Lower lobe of right lung (tissue), 2 donors: Measurements from ENCODE around the gene OPN5. TPM values are rescaled to one million over a fixed set of nuclear protein-coding genes. Genes with fewer than 3 reads are reported as not detected.

Experiments used
- ATAC-seq, 2 donors: fragments of 200-7000 bp; cut with Tn5 transposase; one replicate each; pipeline ENCODE4 v1.9.1; 2020 to 2022; ENCODE audit warnings: mild to moderate bottlenecking in 2 of 2, moderate library complexity in 2 of 2
- DNase-seq: peaks from one replicate; pipeline ENCODE4 v3.0.0-alpha.2; 2020
- H3K27ac ChIP-seq: fragments of 200-600 bp; one replicate; pipeline ENCODE4 v1.8.0; 2022
- H3K27me3 ChIP-seq: fragments of 200-600 bp; one replicate; pipeline ENCODE4 v1.8.0; 2022; ENCODE audit warnings: low read depth
- H3K36me3 ChIP-seq: fragments of 200-600 bp; one replicate; pipeline ENCODE4 v1.8.0; 2022; ENCODE audit warnings: mild to moderate bottlenecking
- H3K4me1 ChIP-seq: fragments of 200-600 bp; one replicate; pipeline ENCODE4 v1.8.0; 2022
- H3K4me3 ChIP-seq: fragments of 200-600 bp; one replicate; pipeline ENCODE4 v1.8.0; 2022; ENCODE audit warnings: mild to moderate bottlenecking
- H3K9me3 ChIP-seq: fragments of 200-600 bp; one replicate; pipeline ENCODE4 v1.8.0; 2022
- intact Hi-C: fragments of 100-400 bp; cut with DNase I; formaldehyde crosslinking; loops from one replicate; pipeline ENCODE4 v1.11.0; 2022
- total RNA-seq: library from RNA; stranded (reverse); fragmentation: NEBNext Ultra II Directional; extraction: Animal tissue kit (Norgen Biotek cat#: 25700); gene quantifications from one replicate; pipeline ENCODE4 v1.2.1, GENCODE V29; 2021
- TF ChIP-seq, protein P1 (sequence below): fragments of 200-600 bp; IDR thresholded peaks from one replicate; pipeline ENCODE4 v1.8.0; 2022; ENCODE audit warnings: antibody characterized with exemption, mild to moderate bottlenecking
- donor health status: DM: no; HTN: yes; CAD: no; lungs with severe emphysema.

The OPN5 gene
- total RNA-seq, 1 donor from 2014 or later, result not detected

DNA sequence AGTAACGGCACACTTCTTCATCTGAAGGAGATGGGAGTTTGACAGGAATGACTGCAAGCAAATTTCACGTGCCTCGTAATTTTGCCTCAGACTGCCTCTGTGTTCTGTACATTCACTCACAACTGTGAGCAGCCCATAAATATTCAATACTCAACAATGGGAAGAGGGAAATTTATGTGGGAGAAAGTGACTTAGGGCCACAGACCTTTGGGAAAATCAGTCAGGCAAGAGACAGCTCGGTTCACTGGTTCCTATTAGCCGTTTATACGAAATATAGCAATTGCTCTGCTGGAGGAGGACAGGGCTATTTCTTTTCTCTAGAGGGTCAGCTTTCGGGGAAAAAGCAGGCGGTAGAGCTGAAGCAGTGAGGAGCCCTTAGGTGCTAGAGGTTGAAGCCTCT is 28.0 kb downstream of the OPN5 start:
- intact Hi-C loops, result no loop called here
- TF ChIP-seq, protein P1, sequence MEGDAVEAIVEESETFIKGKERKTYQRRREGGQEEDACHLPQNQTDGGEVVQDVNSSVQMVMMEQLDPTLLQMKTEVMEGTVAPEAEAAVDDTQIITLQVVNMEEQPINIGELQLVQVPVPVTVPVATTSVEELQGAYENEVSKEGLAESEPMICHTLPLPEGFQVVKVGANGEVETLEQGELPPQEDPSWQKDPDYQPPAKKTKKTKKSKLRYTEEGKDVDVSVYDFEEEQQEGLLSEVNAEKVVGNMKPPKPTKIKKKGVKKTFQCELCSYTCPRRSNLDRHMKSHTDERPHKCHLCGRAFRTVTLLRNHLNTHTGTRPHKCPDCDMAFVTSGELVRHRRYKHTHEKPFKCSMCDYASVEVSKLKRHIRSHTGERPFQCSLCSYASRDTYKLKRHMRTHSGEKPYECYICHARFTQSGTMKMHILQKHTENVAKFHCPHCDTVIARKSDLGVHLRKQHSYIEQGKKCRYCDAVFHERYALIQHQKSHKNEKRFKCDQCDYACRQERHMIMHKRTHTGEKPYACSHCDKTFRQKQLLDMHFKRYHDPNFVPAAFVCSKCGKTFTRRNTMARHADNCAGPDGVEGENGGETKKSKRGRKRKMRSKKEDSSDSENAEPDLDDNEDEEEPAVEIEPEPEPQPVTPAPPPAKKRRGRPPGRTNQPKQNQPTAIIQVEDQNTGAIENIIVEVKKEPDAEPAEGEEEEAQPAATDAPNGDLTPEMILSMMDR, result no peak
- H3K36me3 ChIP-seq, result no peaks in the 10 kb centered on the region
- H3K27me3 ChIP-seq, result no peaks in the 10 kb centered on the region
- H3K9me3 ChIP-seq, result no peaks in the 10 kb centered on the region
- no peak overlapping the region for H3K27ac ChIP-seq
- DNase-seq (no peak), ATAC-seq (no peak)
- no peak overlapping the region for H3K4me3 ChIP-seq
- no peaks in the 10 kb centered on the region for H3K4me1 ChIP-seq

DNA sequence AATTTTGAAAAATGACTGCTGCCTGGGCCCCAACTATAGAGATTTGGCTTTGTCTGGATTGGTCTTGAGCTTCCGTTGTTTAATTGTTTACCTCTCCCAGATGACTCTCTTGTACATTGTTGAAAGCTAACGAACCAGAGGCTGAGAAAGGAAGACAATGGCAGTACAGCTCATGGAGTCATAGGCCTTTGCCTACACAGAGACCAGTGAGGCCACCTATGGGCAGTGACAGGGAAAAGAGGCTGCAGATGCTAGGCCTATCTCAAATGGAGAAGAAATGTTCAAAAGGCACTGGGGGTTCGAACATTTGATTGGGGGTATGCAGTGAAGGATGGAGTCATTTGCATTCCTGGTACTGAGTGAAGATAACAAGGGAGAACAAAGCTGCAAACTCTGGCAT is 29.1 kb downstream of the OPN5 start:
- intact Hi-C loops, result no loop called here
- TF ChIP-seq, protein P1, result no peak
- Histone ChIP-seq H3K27ac (no peak overlapping the region), H3K27me3 (no peaks in the 10 kb centered on the region), H3K9me3 (no peaks in the 10 kb centered on the region), H3K4me3 (no peak overlapping the region), H3K4me1 (no peaks in the 10 kb centered on the region), H3K36me3 (no peaks in the 10 kb centered on the region)
- DNase-seq, result no peak
- ATAC-seq, result no peak

DNA sequence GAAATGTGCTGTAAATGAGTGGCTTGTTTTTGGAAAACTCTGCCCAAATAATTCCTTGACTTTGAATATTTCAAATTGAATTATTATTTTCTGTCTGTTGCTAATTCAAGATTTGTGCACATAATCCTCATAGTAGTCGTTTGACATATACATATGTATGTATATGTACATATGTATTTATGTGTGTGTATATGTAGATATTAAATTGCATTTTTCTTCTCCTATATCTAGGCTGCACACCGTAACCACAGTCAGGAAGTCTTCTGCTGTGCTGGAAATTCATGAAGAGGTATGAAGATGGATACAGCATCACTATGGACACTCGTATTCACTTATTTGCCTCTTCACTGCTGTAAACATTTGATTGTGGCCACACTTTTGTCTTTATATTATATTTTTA is 29.6 kb downstream of the OPN5 start:
- intact Hi-C loops, result no loop called here
- Histone ChIP-seq H3K4me3 (no peak overlapping the region), H3K9me3 (no peaks in the 10 kb centered on the region), H3K4me1 (no peaks in the 10 kb centered on the region), H3K36me3 (no peaks in the 10 kb centered on the region), H3K27ac (no peak overlapping the region), H3K27me3 (no peaks in the 10 kb centered on the region)
- no peak for DNase-seq
- no peak for ATAC-seq
- TF ChIP-seq, protein P1, result no peak

DNA sequence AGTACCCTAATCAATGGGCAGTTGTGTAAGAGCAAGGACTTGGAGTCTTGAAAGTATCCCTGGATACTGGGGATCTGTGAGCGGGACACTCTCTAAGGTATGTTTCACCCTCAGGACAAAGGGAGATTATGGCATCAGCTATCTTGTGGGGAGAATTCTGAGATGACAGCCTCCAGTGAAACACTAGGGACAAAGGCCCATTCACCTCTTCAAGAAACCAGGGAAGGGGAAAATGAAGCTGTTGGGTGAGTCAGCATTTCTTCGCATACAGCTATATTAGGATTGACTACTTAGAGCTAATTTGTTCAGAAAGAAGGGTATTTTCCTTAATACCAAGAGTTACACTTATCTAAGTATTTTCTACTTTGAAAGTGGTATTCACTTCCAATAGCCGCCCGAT is 35.9 kb downstream of the OPN5 start:
- intact Hi-C loops, result no loop called here
- H3K9me3 ChIP-seq, result no peaks in the 10 kb centered on the region
- ATAC-seq (no peak), DNase-seq (no peak)
- H3K4me1 ChIP-seq, result no peaks in the 10 kb centered on the region
- H3K27ac ChIP-seq, result no peak overlapping the region
- H3K36me3 ChIP-seq, result no peaks in the 10 kb centered on the region
- H3K4me3 ChIP-seq, result no peak overlapping the region
- no peaks in the 10 kb centered on the region for H3K27me3 ChIP-seq
- TF ChIP-seq, protein P1, result no peak

DNA sequence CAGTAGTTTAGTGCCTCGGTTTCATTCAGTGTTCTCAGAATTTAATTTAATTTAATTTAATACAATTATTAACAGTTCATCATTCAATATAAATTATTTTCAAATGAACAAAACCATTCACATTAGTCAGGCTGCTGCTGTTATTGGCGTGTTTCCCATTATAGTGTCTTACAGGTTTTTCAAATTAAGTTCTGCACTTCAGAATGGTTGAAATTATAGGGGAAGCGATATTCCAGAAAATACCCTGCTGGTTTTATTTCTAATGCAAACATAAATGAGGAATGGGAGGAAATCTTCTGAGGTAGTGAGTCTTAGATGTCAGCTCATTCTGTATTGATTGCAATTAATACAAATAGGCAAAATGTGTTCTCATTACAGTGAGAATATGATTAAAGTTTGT is 37.6 kb downstream of the OPN5 start:
- ATAC-seq (no peak), DNase-seq (no peak)
- Histone ChIP-seq H3K9me3 (no peaks in the 10 kb centered on the region), H3K4me1 (no peaks in the 10 kb centered on the region), H3K4me3 (no peak overlapping the region), H3K27me3 (no peaks in the 10 kb centered on the region), H3K36me3 (no peaks in the 10 kb centered on the region), H3K27ac (no peak overlapping the region)
- TF ChIP-seq, protein P1, result no peak
- intact Hi-C loops, result no loop called here
